H4 (cell line): ENCODE measurements around the gene MTF1. TPM values are rescaled to one million over a fixed set of nuclear protein-coding genes. Genes with fewer than 3 reads are reported as not detected.
A peak's percentile ranks its signal among the peaks of the same experiment; 100 is the strongest.

ENCODE experiments used
- DNase-seq: peaks from one replicate; pipeline ENCODE4 v3.0.0-alpha.2; 2015; ENCODE audit warnings: low spot score
- total RNA-seq: library from RNA; depleted of rRNA; stranded (reverse); fragments of >200 nt; shearing (Covaris generic); gene quantifications from 2 replicates; pipeline ENCODE4 v1.2.3, GENCODE V29; 2014

Gene MTF1
- total RNA-seq, 1 experiment from 2014 or later: 2.0 TPM

- no peak for DNase-seq
Measured at GRCh38 chr1:37831109-37831508, 28.3 kb downstream of the MTF1 start.

- no peak for DNase-seq
Measured at GRCh38 chr1:37828410-37829074, 30.9 kb downstream of the MTF1 start.

GRCh38 chr1:37825506-37825905 is 33.9 kb downstream of the MTF1 start:
- no peak for DNase-seq

GRCh38 chr1:37824001-37824400 is 35.4 kb downstream of the MTF1 start:
- DNase-seq: no peak

- DNase-seq: no peak
Measured at GRCh38 chr1:37822906-37823815, 36.2 kb downstream of the MTF1 start.

GRCh38 chr1:37821481-37821880 is 37.9 kb downstream of the MTF1 start:
- no peak for DNase-seq

- DNase-seq: no peak
Measured at GRCh38 chr1:37817481-37817880, 41.9 kb downstream of the MTF1 start.

- no peak for DNase-seq
Measured at GRCh38 chr1:37814252-37814651, 45.1 kb downstream of the MTF1 start.

GRCh38 chr1:37813529-37814145 is 45.8 kb downstream of the MTF1 start:
- no peak for DNase-seq

GRCh38 chr1:37811027-37811655 is 48.3 kb downstream of the MTF1 start:
- DNase-seq: peak; percentile 74

- no peak for DNase-seq
Measured at GRCh38 chr1:37809942-37810341, 49.5 kb downstream of the MTF1 start.

- peak; percentile 64 for DNase-seq
Measured at GRCh38 chr1:37808369-37809319, 50.7 kb downstream of the MTF1 start.

GRCh38 chr1:37807555-37808368 is 51.6 kb downstream of the MTF1 start, which contains the start of the genes C1orf122 and YRDC:
C1orf122 (plus strand) TSS chr1:37807790; CDS start chr1:37808405, 615 bp downstream.
YRDC (minus strand) TSS chr1:37808208; CDS start chr1:37808180, 28 bp downstream.
- DNase-seq: peak; percentile 89

GRCh38 chr1:37807220-37807554 is 52.2 kb downstream of the MTF1 start:
- no peak for DNase-seq

GRCh38 chr1:37802439-37802838 is 57.0 kb downstream of the MTF1 start:
- DNase-seq: no peak

GRCh38 chr1:37797750-37798345 is 61.5 kb downstream of the MTF1 start:
- peak; percentile 76 for DNase-seq

- no peak for DNase-seq
Measured at GRCh38 chr1:37795340-37796125, 63.9 kb downstream of the MTF1 start.
